SK-N-DZ (cell line): Measurements from ENCODE around the gene TMEM117.
"Not testable (repeated sequence)": the region's sequence is repeated elsewhere in the genome, so short reads cannot be mapped to it uniquely, and the experiment has no call there.

ENCODE experiments used
- DNase-seq: peaks from one replicate; pipeline ENCODE4 v3.0.0-alpha.2; 2015; ENCODE audit warnings: low spot score

TMEM117 gene

DNA sequence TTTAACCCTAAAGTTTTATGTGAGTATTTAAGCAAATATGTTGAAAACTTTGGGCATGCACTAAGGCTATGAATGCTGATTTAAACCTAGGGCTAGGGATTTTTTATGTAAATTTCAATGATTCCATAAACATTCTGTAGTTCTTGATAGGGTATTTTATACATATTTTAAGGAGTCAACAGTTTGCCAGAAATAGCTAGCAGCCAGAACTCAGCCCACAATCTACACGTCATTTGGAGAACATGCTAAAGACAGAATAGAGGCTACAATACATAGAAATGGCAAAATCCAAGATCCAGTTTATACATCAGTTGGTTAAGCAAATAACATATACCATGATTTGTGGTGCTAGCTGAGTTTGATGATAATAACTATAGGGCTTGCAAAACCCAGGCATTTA, 184.7 kb downstream of the TMEM117 start:
- no peak for DNase-seq

DNA sequence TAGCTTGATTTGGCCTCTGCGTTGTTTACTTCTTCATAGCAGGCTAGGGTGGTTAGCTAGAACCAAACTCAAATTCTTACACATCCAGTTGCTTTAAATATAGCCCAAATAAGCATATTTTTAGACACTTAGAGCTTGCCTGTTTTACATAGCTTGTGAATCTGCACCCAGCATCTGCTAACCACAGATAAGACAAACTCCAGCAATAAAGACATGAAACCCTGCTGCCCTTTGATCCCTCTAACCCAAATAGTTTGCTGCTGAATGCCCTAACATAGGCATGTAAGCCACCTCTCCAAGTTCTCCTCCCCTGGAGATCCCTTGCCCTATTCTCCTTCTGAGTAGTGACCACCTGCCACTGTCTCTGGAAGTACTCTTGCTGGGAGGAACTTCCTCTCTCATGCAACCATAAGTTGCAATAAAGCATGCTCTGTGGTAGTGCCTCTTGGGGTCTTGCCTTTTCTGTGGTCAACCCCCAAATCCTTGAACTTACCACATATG, 185.6 kb downstream of the TMEM117 start:
- no peak for DNase-seq

DNA sequence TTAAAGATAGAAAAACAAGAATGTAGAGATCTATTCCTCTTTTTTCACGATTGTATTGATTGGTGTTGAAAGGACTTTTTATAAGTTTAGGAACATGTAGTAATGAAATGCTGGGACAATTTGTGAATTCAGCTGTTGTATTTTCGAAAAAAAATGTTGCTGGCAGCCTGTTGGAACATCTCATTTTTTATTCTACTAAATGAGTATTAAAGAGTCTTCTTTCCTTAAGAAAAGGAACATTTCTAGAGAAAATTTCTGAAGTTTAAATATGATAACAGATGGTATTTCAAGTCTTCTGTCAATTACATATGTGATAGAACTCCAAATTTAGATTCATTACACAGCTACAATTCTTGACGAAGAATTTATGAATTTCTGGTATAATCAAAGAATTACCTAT, 189.6 kb downstream of the TMEM117 start:
- DNase-seq, result no peak

- no peak for DNase-seq
These were observed 190.2 kb downstream of the TMEM117 start for GRCh38 chr12:44026046-44026445.

DNA sequence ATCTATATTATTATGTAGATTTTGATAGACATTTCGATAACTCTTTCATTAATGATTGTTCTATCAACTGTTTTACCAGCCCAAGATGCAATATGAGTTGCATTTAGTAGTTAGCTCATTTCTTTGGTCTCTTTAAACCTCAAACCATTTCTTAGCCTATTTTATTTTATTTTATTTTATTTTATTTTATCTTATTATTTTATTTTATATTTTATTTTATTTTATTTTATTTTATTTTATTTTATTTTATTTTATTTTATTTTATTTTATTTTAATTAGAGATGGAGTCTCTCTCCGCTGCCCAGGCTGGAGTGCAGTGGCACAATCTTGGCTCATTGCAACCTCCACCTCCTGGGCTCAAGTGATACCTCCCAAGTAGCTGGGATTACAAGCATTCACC, 191.0 kb downstream of the TMEM117 start:
- not testable (repeated sequence) for DNase-seq

DNA sequence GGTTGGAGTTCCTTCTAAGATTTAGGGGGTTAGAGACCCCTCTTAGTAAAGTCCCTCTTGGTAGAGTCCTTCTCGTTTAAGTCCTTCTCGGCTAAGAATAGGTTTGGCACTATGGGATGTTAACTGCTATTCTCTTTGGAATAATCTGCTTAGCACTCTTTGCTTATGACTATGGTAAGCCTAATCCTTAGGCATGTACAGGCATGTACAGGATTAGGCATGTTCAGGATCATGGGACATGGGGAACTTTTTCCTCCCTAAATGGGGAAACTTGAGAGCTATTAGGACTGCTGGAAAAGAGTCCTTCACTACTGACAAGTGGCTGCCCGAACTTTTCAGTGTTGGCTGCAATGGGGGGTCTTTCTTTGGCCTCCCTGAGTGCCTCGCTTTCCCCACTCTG, 193.3 kb downstream of the TMEM117 start:
- no peak for DNase-seq

GRCh38 chr12:44031472-44032185, 195.7 kb downstream of the TMEM117 start:
- DNase-seq, result no peak

GRCh38 chr12:44034906-44035305, 199.0 kb downstream of the TMEM117 start:
- no peak for DNase-seq

DNA sequence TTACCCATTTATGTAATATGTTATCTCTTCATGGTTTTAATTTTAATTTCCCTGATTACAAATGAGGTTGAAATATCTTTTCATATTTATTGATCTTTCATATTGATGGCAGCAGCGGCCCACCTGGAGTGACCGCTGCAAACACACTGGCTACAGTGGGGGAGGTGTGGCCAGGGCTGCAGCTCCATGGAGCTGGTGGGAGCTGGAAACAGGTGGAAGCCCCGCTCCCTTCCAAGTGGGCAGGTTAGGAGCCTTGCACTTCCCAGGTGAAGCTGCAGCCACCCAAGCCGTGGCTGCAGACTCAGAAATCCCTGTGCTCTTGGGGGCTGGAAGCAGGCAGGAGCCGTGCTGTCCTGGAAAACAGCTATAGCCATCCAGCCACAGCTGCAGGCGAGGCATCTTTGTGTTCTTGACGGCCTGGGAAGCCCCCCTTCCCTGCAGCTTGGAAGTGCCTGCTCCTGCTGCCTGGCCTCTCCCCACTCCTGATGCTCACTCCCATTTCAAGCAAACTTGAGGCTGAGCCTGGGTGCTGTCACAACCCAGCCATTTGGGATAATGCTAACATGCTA, 201.1 kb downstream of the TMEM117 start:
- no peak for DNase-seq

- DNase-seq, result no peak
These were observed 202.5 kb downstream of the TMEM117 start for GRCh38 chr12:44038411-44038810.

DNA sequence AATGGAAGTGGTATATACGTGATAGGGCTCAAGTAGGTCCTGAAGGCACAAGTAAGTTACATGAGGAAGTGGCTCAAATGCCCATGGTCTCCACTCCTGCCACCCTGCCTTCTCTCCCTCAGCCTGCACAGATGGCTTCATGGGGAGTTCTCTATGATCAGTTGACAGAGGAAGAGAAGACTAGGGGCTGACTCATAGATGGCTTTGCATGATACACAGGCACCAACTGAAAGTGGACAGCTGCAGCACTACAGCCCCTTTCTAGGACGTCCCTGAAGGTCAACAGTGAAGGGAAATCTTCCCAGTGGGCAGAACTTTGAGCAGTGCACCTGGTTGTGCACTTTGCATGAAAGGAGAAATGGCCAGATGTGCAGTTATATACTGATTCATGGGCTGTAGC, 208.6 kb downstream of the TMEM117 start:
- not testable (repeated sequence) for DNase-seq

GRCh38 chr12:44046732-44047417, 211.0 kb downstream of the TMEM117 start:
- no peak for DNase-seq

DNA sequence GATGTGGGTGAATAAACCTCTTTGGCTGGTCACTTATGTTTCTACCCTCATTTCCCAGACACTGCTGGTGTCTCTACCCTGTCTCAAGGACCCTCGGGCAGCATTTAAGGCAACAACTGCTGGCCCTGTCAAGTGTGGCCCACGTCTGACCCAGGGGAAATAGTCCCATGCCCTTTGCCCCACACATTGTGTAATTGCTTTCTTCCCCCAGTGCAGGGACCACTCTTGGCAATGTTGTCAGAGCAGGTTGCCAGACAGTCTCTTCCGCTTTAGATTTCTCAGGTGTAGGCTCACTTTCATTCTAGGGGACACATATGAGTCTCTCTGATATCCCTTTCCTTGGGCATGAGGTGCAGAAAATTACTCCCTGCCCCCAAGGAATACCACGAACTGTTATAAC, 216.7 kb downstream of the TMEM117 start:
- DNase-seq, result no peak

GRCh38 chr12:44053549-44054127, 217.8 kb downstream of the TMEM117 start:
- no peak for DNase-seq

- DNase-seq, result no peak
These were observed 218.4 kb downstream of the TMEM117 start for GRCh38 chr12:44054281-44054680.

DNA sequence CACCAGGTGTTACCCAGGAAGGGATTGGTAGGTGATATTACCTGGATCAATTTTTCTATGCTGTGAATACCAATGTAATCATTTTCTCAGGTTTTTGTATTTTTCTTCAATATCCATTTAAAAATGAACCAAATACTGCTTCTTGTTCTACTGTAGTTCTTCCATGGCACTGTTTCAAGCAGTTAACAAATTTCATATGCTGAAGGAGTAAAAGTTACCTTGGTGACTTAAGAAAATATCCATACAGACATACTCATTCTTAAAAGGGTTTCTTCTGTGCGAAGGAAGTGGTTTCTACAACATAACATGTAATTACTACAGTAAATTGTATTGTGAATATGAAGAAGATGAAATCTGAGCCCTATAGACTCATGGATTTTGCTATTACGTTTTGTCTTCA, 222.5 kb downstream of the TMEM117 start:
- DNase-seq, result no peak

DNA sequence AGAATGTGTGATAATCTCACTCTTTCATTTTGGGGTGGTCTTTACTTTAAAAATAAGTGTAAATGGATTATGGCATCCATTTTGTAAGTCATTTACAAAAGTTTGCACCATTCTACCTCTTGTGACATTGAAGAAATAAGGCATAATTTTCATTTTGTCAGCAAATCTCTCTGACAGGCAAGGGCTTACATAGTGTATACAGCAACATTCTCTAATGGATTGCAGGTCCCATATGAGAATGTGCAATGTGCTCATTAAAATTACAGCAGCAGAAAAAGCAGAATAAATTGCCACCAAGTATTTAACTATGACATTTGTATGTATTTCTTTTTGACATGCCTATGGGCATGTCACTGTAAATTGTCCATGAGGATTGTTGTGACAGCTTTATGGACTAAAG, 223.6 kb downstream of the TMEM117 start:
- no peak for DNase-seq

DNA sequence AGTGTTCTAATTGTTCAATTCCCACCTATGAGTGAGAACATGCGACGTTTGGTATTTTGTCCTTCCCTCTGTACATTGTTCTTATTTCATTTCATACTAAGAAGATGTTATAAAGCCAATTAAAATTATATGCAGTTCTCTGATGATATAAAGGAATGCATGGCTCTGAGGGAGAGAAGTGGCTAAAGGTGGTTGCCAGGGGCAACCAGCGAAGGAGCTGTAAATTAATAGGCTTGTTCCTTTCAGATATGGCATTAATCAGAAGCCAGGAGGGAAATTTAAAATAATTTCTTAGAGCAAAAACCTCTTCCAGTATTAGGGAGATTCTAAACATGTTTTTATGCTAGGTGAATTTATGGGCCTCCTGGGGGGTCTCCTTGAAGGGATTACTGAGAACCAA, 227.8 kb downstream of the TMEM117 start:
- DNase-seq, result no peak

DNA sequence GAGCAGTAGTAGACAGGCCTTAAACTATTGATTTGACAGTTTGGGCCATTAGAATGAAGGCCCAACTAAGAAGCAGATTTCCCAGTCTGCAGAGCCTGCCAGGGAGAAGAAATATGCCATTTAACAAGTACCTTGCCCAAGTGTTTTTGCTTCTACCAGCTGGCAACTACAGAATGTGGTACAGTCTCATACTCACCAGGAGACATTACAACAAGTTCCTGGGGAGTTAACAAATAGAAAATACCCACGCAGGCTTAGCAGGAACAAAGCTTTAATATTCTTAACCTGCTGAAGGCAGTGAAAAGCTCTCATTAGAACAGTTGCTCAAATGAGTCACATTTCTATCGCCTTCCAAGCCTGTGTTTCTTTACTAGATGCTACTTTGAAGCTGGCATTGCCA, 241.0 kb downstream of the TMEM117 start:
- DNase-seq, result no peak

DNA sequence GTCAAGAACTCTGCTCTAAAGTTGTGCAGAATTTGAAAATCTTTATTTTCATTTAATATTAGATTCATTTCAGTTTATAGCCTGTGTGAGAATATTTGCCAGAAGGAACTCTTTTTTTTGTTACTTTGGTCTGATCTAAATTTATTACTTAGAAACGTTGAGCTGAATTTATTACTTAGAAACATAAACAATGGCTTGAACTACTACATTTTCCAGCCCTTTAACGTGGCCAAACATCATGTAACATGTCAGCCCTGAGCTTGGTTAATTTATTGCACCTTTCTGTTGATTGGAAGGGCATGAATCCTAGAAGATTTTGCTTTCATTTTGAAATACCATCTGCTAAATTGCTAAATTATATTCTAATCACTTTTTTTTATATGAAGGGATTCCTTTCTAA, 241.4 kb downstream of the TMEM117 start:
- DNase-seq, result no peak

- DNase-seq, result no peak
These were observed 242.4 kb downstream of the TMEM117 start for GRCh38 chr12:44078273-44078672.

GRCh38 chr12:44088647-44089046, 252.8 kb downstream of the TMEM117 start:
- no peak for DNase-seq
